Ovary (tissue), 9 donors: ENCODE results near the gene PHLPP2. TPM values are rescaled to one million over a fixed set of nuclear protein-coding genes. Genes with fewer than 3 reads are reported as not detected.

Source experiments
- DNase-seq, 5 donors: peaks; one replicate each; pipeline ENCODE4 v3.0.0-alpha.2; 2019 to 2020
- H3K27ac ChIP-seq, 2 donors: fragments of 200-600 bp; one replicate each; pipeline versions ENCODE4 v1.5.1 to v1.8.0; 2019 to 2022
- H3K27me3 ChIP-seq: fragments of 200-600 bp; one replicate; pipeline ENCODE4 v1.8.0; 2022
- H3K36me3 ChIP-seq: fragments of 200-600 bp; sonication (generic); one replicate; pipeline ENCODE4 v1.5.1; 2019
- H3K4me1 ChIP-seq: one replicate; pipeline ENCODE4 v1.8.1; 2013; ENCODE audit warnings: mild to moderate bottlenecking, moderate library complexity; ENCODE audit not compliant: insufficient read depth
- H3K4me3 ChIP-seq: fragments of 200-600 bp; sonication (generic); one replicate; pipeline ENCODE4 v1.5.1; 2017
- H3K9me3 ChIP-seq, 2 donors: fragments of 200-600 bp in 1 of 2; sonication (generic) in 1 of 2; one replicate each; pipeline versions ENCODE4 v1.5.1 to v1.8.1; 2013 to 2019; ENCODE audit warnings: mild to moderate bottlenecking in 1 of 2, moderate library complexity in 1 of 2
- EP300 ChIP-seq: sonication (generic); formaldehyde crosslinking; IDR thresholded peaks from one replicate; pipeline ENCODE4 v1.6.1; 2017; ENCODE audit warnings: antibody characterized with exemption
- POLR2A ChIP-seq: fragments of 450-650 bp; IDR thresholded peaks from one replicate; pipeline ENCODE4 v1.6.1; 2017; ENCODE audit warnings: antibody characterized with exemption, mild to moderate bottlenecking, moderate library complexity
- WGBS, 3 donors: extraction: QIAGEN DNeasy Blood & Tissue Kit in 1 of 3; methylation state at CpG; one replicate each; pipeline versions ENCODE4 v1.1.5 to v1.1.7; 2013 to 2017; 5-methylcytosine and 5-hydroxymethylcytosine counted together
- intact Hi-C, 4 donors: fragments of 100-400 bp; cut with DNase I; formaldehyde crosslinking; loops; one replicate each; pipeline versions ENCODE4 v1.11.0 to v1.15.1; 2022 to 2023
- polyA plus RNA-seq, 2 donors: library from polyadenylated mRNA; stranded (reverse); fragments of 200-250 nt in 1 of 2; fragments of 350-450 nt in 1 of 2; fragmentation: Illumina TruSeq in 1 of 2; extraction: RNeasy Lipid Tissue Mini Kit (QIAGEN cat#74804) in 1 of 2; gene quantifications; one replicate each; pipeline ENCODE4 v1.2.3, GENCODE V29; 2013 to 2014
- total RNA-seq, 7 donors: library from RNA; depleted of rRNA in 2 of 7; stranded (reverse); fragments of >200 nt in 2 of 7; fragmentation: NEBNext Ultra II Directional in 3 of 7; extraction: Animal tissue kit (Norgen Biotek cat#: 25700) in 3 of 7; gene quantifications; one replicate each; pipeline versions ENCODE4 v1.1.0 to v1.2.4, GENCODE V29; 2016 to 2023
- TF ChIP-seq, protein P1 (sequence below), 3 donors: fragments of 450-650 bp in 2 of 3; fragments of 200-600 bp in 1 of 3; IDR thresholded peaks; one replicate each; pipeline versions ENCODE4 v1.5.1 to v1.8.0; 2016 to 2022; ENCODE audit warnings: antibody characterized with exemption in 3 of 3, mild to moderate bottlenecking in 1 of 3
- donor health status: DM: no; HTN: no; CAD: no; lungs with moderate emphysema.
- donor health status: DM: no; HTN: no; CAD: no.
- donor health status: Bipolar disorder and iron deficiency.
- donor health status: DM: yes; HTN: yes; CAD: no.
- donor health status: DM: no; HTN: no; CAD: no.
- donor health status: DM: yes; HTN: yes; CAD: no.

Gene PHLPP2
- total and polyA plus RNA-seq, 9 donors, result 3.5 to 19.0 (median 11.0) TPM

DNA sequence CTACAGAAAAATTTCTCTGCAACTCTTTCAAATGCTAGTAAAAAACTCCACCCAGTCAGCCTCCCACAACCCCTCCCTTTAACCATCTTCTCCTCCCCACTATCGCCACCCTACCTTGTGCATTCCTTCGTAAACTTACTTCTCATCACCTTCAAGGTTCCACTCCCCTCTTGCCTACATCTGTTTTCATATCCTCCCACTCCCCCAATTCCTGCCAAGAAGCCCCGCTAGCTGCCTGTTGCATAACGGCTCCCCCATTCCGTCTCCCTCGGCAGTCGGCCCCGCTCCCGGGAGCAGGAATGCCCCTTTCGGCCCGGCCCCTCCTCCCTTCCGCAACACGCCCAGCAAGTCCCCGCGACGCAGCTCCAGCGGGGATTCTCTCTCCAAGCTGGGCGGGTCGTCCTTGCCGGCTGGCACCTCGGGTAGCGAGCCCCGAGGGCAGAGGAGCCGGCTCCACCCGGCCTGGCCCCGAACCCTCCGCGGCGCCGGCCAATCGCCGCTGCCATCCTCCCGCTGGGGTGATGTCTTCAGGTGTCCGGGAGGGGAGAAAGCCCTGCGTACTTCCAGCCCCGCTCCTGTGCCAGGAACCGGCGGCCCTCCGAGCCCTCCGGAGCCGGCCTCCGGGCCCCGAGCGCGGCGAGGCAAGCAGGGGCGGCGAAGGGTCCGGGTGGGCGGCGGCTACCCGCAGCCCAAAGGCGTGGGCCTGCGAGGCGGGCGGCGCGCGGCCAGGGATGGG lies 1.5 kb downstream of the PHLPP2 start:
- DNase-seq, result peak; percentile 65 to 79 (median 74)

DNA sequence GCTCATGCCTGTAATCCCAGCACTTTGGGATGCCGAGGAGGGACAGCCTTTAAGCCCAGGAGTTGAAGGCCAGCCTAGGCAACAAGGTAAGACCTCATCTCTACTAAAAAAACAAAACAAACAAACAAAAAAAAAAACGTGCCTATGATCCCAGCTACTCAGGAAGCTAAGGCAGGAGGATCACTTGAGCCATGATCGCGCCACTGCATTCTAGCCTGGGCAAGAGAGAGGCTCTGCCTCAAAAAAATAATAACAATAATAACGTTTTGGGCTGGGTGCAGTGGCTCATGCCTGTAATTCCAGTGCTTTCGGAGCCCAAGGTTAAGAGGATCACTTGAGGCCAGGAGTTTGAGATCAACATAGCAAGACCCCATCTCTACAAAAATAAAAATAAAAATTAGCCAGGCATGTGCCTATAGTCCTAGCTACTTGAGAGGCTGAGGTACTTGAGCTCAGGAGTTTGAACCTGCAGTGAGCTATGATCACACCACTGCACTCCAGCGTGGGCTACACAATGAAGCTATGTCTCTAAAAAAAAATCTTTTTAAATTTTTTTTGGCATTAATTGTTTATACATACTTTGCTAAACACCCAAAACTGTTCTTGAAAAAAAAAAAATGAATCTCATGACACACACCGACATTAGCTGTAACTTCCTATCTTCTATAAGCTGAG lies 3.3 kb downstream of the PHLPP2 start:
- WGBS, 3 donors, result 66 to 73% (median 71%) methylated on average over 8 of the region's 8 CpGs
- Histone ChIP-seq H3K4me1 (peaks cover 2% of the 10 kb centered on the region), H3K9me3 (no peaks in the 10 kb centered on the region), H3K27me3 (no peaks in the 10 kb centered on the region), H3K36me3 (no peaks in the 10 kb centered on the region), H3K4me3 (no peak overlapping the region), H3K27ac (no peak overlapping the region)
- intact Hi-C loops, result no loop called here
- DNase-seq, result no peak
- no peak for TF ChIP-seq POLR2A
- TF ChIP-seq, protein P1, sequence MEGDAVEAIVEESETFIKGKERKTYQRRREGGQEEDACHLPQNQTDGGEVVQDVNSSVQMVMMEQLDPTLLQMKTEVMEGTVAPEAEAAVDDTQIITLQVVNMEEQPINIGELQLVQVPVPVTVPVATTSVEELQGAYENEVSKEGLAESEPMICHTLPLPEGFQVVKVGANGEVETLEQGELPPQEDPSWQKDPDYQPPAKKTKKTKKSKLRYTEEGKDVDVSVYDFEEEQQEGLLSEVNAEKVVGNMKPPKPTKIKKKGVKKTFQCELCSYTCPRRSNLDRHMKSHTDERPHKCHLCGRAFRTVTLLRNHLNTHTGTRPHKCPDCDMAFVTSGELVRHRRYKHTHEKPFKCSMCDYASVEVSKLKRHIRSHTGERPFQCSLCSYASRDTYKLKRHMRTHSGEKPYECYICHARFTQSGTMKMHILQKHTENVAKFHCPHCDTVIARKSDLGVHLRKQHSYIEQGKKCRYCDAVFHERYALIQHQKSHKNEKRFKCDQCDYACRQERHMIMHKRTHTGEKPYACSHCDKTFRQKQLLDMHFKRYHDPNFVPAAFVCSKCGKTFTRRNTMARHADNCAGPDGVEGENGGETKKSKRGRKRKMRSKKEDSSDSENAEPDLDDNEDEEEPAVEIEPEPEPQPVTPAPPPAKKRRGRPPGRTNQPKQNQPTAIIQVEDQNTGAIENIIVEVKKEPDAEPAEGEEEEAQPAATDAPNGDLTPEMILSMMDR (IDR thresholded peaks at IDR 0.05), result no peak
- TF ChIP-seq EP300, result no peak

More for the DNA sequence above, 1.5 kb downstream of the PHLPP2 start:
- Histone ChIP-seq H3K4me1 (peaks cover 4% of the 10 kb centered on the region), H3K9me3 (no peaks in the 10 kb centered on the region), H3K27me3 (no peaks in the 10 kb centered on the region), H3K4me3 (peak overlapping the region; percentile 70), H3K36me3 (no peaks in the 10 kb centered on the region), H3K27ac (peak overlapping the region; percentile 90 to 95)
- WGBS, 3 donors, result 0 to 1% (median 0%) methylated on average over 31 to 58 of the region's 59 CpGs
- intact Hi-C loops, result no loop called here
- no peak for TF ChIP-seq EP300
- TF ChIP-seq POLR2A, result no peak
- TF ChIP-seq, protein P1 (IDR thresholded peaks at IDR 0.05), result no peak

DNA sequence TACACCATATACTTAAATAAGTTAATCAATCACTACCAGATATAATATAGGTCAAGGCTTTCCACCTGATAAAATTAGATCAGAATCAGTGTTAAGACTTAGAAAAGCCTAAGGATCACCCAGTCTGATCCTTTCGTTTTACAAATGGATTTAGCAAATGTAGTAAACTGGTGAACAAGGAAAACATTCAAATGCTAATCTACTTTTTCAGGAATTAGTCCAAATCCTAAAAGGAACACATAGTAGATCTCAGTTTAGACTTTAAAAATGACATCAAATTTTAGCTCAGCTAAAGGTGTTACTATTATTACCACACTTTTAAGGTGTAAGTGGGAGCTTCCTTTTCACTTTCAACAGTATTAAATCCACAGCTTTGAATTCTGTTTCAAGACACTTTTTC lies 12.0 kb downstream of the PHLPP2 start:
- DNase-seq, result no peak
- Histone ChIP-seq H3K27me3 (no peaks in the 10 kb centered on the region), H3K4me1 (peaks cover 3% of the 10 kb centered on the region), H3K4me3 (no peak overlapping the region), H3K36me3 (no peaks in the 10 kb centered on the region), H3K27ac (no peak overlapping the region), H3K9me3 (no peaks in the 10 kb centered on the region)
- 38 to 59% (median 51%) methylated on average over 1 of the region's 1 CpG for WGBS, 3 donors
- intact Hi-C loops, result no loop called here
- TF ChIP-seq POLR2A (no peak), EP300 (no peak)
- TF ChIP-seq, protein P1 (IDR thresholded peaks at IDR 0.05), result no peak

DNA sequence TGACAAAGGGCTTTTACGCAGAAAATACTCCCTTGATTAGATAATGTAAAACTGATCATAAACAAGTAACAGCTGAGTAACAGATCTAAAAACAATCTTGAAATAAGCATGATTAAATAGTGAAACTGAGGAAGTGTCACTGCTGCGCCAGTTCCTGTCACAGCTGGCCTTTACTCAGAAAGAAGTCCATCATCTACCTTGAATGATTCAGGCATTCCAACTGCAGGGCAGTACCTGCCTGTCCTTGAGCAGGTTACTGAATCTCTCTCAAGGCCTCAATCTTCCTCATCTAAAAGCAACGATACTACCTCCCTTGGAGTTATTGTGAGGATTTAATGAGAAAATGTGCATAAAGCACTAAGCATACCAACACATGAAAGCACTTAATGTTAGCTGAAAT lies 12.7 kb downstream of the PHLPP2 start:
- Histone ChIP-seq H3K4me3 (no peak overlapping the region), H3K27me3 (no peaks in the 10 kb centered on the region), H3K9me3 (no peaks in the 10 kb centered on the region), H3K4me1 (peaks cover 3% of the 10 kb centered on the region), H3K27ac (no peak overlapping the region), H3K36me3 (no peaks in the 10 kb centered on the region)
- 75 to 88% (median 79%) methylated on average over 3 of the region's 3 CpGs for WGBS, 3 donors
- intact Hi-C loops, result no loop called here
- no peak for DNase-seq
- TF ChIP-seq, protein P1 (IDR thresholded peaks at IDR 0.05), result no peak
- no peak for TF ChIP-seq EP300
- no peak for TF ChIP-seq POLR2A
